Activated naive CD4-positive, alpha-beta T cell treated with anti-CD3 and anti-CD28 coated beads for 36 hours (primary cell): ENCODE measurements around the gene SLC22A12. TPM values are rescaled to one million over a fixed set of nuclear protein-coding genes. Genes with fewer than 3 reads are reported as not detected.

Experiments used
- CTCF ChIA-PET: fragments of 350-600 bp; sonication (Branson Sonifier 250); formaldehyde crosslinking; loops from one replicate; lab custom pipeline; 2021; ENCODE audit warnings: antibody characterized with exemption; lab: Charles Lee
- DNase-seq: peaks from one replicate; pipeline ENCODE4 v3.0.0-alpha.2; 2020
- H3K27ac Mint-ChIP-seq: one replicate; pipeline ENCODE4 v1.8.0; 2021; ENCODE audit warnings: mild to moderate bottlenecking, mixed read lengths
- H3K27me3 Mint-ChIP-seq: one replicate; pipeline ENCODE4 v1.8.0; 2021; ENCODE audit warnings: low read depth, mixed read lengths
- H3K36me3 Mint-ChIP-seq: one replicate; pipeline ENCODE4 v1.8.0; 2021; ENCODE audit warnings: low read depth, mixed read lengths
- H3K4me1 Mint-ChIP-seq: one replicate; pipeline ENCODE4 v1.8.0; 2021; ENCODE audit warnings: low read depth, mixed read lengths
- H3K4me3 Mint-ChIP-seq: one replicate; pipeline ENCODE4 v1.8.0; 2021; ENCODE audit warnings: mild to moderate bottlenecking, moderate library complexity, mixed read lengths
- H3K9me3 Mint-ChIP-seq: one replicate; pipeline ENCODE4 v1.8.0; 2021; ENCODE audit warnings: mixed read lengths
- intact Hi-C: fragments of 100-400 bp; cut with micrococcal nuclease; formaldehyde crosslinking; loops from one replicate; pipeline ENCODE4 v1.15.1; 2023
- total RNA-seq, 2 experiments: library from RNA; stranded (reverse); gene quantifications; one replicate each; pipeline ENCODE4 v1.2.3, GENCODE V29; 2021

SLC22A12 gene
- total RNA-seq, 2 experiments from 2014 or later, result not detected

- H3K4me3 Mint-ChIP-seq, result peak overlapping the region; percentile 44
- peak; percentile 79 for DNase-seq
- no peaks in the 10 kb centered on the region for H3K9me3 Mint-ChIP-seq
- intact Hi-C loops, result no loop called here
- peaks cover 4% of the 10 kb centered on the region for H3K4me1 Mint-ChIP-seq
- H3K36me3 Mint-ChIP-seq, result no peaks in the 10 kb centered on the region
- no peaks in the 10 kb centered on the region for H3K27me3 Mint-ChIP-seq
- H3K27ac Mint-ChIP-seq, result peak overlapping the region; percentile 54
- CTCF ChIA-PET, result no interaction called here
These were observed 24.7 kb upstream of the SLC22A12 start for GRCh38 chr11:64566042-64566914.

- no peaks in the 10 kb centered on the region for H3K27me3 Mint-ChIP-seq
- H3K4me3 Mint-ChIP-seq, result peak overlapping the region; percentile 44
- H3K9me3 Mint-ChIP-seq, result no peaks in the 10 kb centered on the region
- H3K36me3 Mint-ChIP-seq, result no peaks in the 10 kb centered on the region
- intact Hi-C loops, result no loop called here
- no peak for DNase-seq
- peaks cover 4% of the 10 kb centered on the region for H3K4me1 Mint-ChIP-seq
- CTCF ChIA-PET, result no interaction called here
- H3K27ac Mint-ChIP-seq, result peak overlapping the region; percentile 54
These were observed 23.8 kb upstream of the SLC22A12 start for GRCh38 chr11:64566915-64567891.

- peaks cover 4% of the 10 kb centered on the region for H3K4me1 Mint-ChIP-seq
- CTCF ChIA-PET, result no interaction called here
- DNase-seq, result no peak
- intact Hi-C loops, result no loop called here
- H3K27me3 Mint-ChIP-seq, result no peaks in the 10 kb centered on the region
- H3K9me3 Mint-ChIP-seq, result no peaks in the 10 kb centered on the region
- no peaks in the 10 kb centered on the region for H3K36me3 Mint-ChIP-seq
- no peak overlapping the region for H3K27ac Mint-ChIP-seq
- H3K4me3 Mint-ChIP-seq, result no peak overlapping the region
These were observed 22.9 kb upstream of the SLC22A12 start for GRCh38 chr11:64568041-64568571.

GRCh38 chr11:64568584-64569140 is 22.4 kb upstream of the SLC22A12 start:
- no peak overlapping the region for H3K27ac Mint-ChIP-seq
- peaks cover 4% of the 10 kb centered on the region for H3K4me1 Mint-ChIP-seq
- no peak for DNase-seq
- CTCF ChIA-PET, result no interaction called here
- no peaks in the 10 kb centered on the region for H3K9me3 Mint-ChIP-seq
- H3K36me3 Mint-ChIP-seq, result no peaks in the 10 kb centered on the region
- intact Hi-C loops, result no loop called here
- H3K27me3 Mint-ChIP-seq, result no peaks in the 10 kb centered on the region
- H3K4me3 Mint-ChIP-seq, result no peak overlapping the region

- no peak overlapping the region for H3K4me3 Mint-ChIP-seq
- DNase-seq, result no peak
- no peaks in the 10 kb centered on the region for H3K36me3 Mint-ChIP-seq
- no peak overlapping the region for H3K27ac Mint-ChIP-seq
- H3K4me1 Mint-ChIP-seq, result peaks cover 4% of the 10 kb centered on the region
- no peaks in the 10 kb centered on the region for H3K9me3 Mint-ChIP-seq
- intact Hi-C loops, result no loop called here
- CTCF ChIA-PET, result no interaction called here
- H3K27me3 Mint-ChIP-seq, result no peaks in the 10 kb centered on the region
These were observed 21.6 kb upstream of the SLC22A12 start for GRCh38 chr11:64569300-64569970.

- intact Hi-C loops, result no loop called here
- H3K27ac Mint-ChIP-seq, result no peak overlapping the region
- H3K36me3 Mint-ChIP-seq, result no peaks in the 10 kb centered on the region
- H3K9me3 Mint-ChIP-seq, result no peaks in the 10 kb centered on the region
- no peak overlapping the region for H3K4me3 Mint-ChIP-seq
- CTCF ChIA-PET, result no interaction called here
- peaks cover 4% of the 10 kb centered on the region for H3K4me1 Mint-ChIP-seq
- no peaks in the 10 kb centered on the region for H3K27me3 Mint-ChIP-seq
- DNase-seq, result no peak
These were observed 20.7 kb upstream of the SLC22A12 start for GRCh38 chr11:64570341-64570740.

GRCh38 chr11:64571050-64571409 is 20.0 kb upstream of the SLC22A12 start:
- Mint-ChIP-seq H3K4me3 (no peak overlapping the region), H3K36me3 (no peaks in the 10 kb centered on the region), H3K27me3 (no peaks in the 10 kb centered on the region), H3K9me3 (no peaks in the 10 kb centered on the region), H3K4me1 (peaks cover 4% of the 10 kb centered on the region), H3K27ac (no peak overlapping the region)
- no peak for DNase-seq
- CTCF ChIA-PET, result no interaction called here
- intact Hi-C loops, result no loop called here

GRCh38 chr11:64571410-64572091 is 19.5 kb upstream of the SLC22A12 start:
- no peak overlapping the region for H3K4me3 Mint-ChIP-seq
- H3K27me3 Mint-ChIP-seq, result no peaks in the 10 kb centered on the region
- intact Hi-C loops, result no loop called here
- no peak overlapping the region for H3K27ac Mint-ChIP-seq
- peaks cover 2% of the 10 kb centered on the region for H3K4me1 Mint-ChIP-seq
- CTCF ChIA-PET, result interaction anchor here (0.5 kb wide), 1 partner anchor 319 kb away, joined by 3 read pairs; no protein-coding TSS in a partner anchor
- no peaks in the 10 kb centered on the region for H3K36me3 Mint-ChIP-seq
- no peak for DNase-seq
- no peaks in the 10 kb centered on the region for H3K9me3 Mint-ChIP-seq

GRCh38 chr11:64572143-64572542 is 18.9 kb upstream of the SLC22A12 start:
- Mint-ChIP-seq H3K9me3 (no peaks in the 10 kb centered on the region), H3K4me1 (no peaks in the 10 kb centered on the region), H3K4me3 (no peak overlapping the region), H3K27me3 (no peaks in the 10 kb centered on the region), H3K36me3 (no peaks in the 10 kb centered on the region), H3K27ac (no peak overlapping the region)
- CTCF ChIA-PET, result interaction anchor here (0.5 kb wide), 1 partner anchor 320 kb away, joined by 3 read pairs; no protein-coding TSS in a partner anchor
- intact Hi-C loops, result no loop called here
- DNase-seq, result no peak

GRCh38 chr11:64577202-64577601 is 13.8 kb upstream of the SLC22A12 start:
- intact Hi-C loops, result no loop called here
- CTCF ChIA-PET, result no interaction called here
- Mint-ChIP-seq H3K36me3 (no peaks in the 10 kb centered on the region), H3K9me3 (no peaks in the 10 kb centered on the region), H3K4me1 (no peaks in the 10 kb centered on the region), H3K4me3 (no peak overlapping the region), H3K27me3 (no peaks in the 10 kb centered on the region), H3K27ac (no peak overlapping the region)
- DNase-seq, result no peak

GRCh38 chr11:64580412-64580811 is 10.6 kb upstream of the SLC22A12 start:
- no peak overlapping the region for H3K4me3 Mint-ChIP-seq
- no peaks in the 10 kb centered on the region for H3K4me1 Mint-ChIP-seq
- no peaks in the 10 kb centered on the region for H3K27me3 Mint-ChIP-seq
- CTCF ChIA-PET, result no interaction called here
- H3K27ac Mint-ChIP-seq, result no peak overlapping the region
- no peaks in the 10 kb centered on the region for H3K36me3 Mint-ChIP-seq
- H3K9me3 Mint-ChIP-seq, result no peaks in the 10 kb centered on the region
- DNase-seq, result no peak
- intact Hi-C loops, result no loop called here
